ENCODE measurements around the gene MACROD2. TPM values are rescaled to one million over a fixed set of nuclear protein-coding genes. Genes with fewer than 3 reads are reported as not detected.

Gene MACROD2
- total and polyA plus RNA-seq, 2 of the 4 experiments (the other 2 are of a cell fraction): not detected

DNA sequence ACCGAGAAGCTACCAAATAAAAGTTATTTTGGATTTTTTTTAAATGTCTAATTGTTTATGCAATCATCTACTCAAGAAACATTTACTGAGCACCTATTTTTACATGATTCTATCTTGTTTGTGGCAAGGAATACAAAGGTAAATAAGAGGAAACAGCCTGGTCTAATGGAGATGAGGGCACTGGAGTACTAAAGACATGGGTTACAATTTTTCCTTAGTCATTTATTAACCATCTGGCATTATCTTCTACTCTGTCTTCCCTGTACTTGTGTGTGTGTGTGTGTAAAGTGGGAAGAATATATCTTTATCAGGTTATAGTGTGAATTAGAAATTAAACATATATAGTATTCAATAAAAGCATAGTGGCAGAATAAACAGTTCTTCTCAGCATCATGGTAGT, 797.6 kb downstream of the MACROD2 start (continued):
- TF ChIP-seq, protein P1, sequence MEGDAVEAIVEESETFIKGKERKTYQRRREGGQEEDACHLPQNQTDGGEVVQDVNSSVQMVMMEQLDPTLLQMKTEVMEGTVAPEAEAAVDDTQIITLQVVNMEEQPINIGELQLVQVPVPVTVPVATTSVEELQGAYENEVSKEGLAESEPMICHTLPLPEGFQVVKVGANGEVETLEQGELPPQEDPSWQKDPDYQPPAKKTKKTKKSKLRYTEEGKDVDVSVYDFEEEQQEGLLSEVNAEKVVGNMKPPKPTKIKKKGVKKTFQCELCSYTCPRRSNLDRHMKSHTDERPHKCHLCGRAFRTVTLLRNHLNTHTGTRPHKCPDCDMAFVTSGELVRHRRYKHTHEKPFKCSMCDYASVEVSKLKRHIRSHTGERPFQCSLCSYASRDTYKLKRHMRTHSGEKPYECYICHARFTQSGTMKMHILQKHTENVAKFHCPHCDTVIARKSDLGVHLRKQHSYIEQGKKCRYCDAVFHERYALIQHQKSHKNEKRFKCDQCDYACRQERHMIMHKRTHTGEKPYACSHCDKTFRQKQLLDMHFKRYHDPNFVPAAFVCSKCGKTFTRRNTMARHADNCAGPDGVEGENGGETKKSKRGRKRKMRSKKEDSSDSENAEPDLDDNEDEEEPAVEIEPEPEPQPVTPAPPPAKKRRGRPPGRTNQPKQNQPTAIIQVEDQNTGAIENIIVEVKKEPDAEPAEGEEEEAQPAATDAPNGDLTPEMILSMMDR (conservative IDR thresholded peaks at IDR 0.05; ENCODE audit: low read depth, low read length): no peak
- no peak for TF ChIP-seq CHD1 (IDR thresholded peaks at IDR 0.05; ENCODE audit: low read depth, low read length)

DNA sequence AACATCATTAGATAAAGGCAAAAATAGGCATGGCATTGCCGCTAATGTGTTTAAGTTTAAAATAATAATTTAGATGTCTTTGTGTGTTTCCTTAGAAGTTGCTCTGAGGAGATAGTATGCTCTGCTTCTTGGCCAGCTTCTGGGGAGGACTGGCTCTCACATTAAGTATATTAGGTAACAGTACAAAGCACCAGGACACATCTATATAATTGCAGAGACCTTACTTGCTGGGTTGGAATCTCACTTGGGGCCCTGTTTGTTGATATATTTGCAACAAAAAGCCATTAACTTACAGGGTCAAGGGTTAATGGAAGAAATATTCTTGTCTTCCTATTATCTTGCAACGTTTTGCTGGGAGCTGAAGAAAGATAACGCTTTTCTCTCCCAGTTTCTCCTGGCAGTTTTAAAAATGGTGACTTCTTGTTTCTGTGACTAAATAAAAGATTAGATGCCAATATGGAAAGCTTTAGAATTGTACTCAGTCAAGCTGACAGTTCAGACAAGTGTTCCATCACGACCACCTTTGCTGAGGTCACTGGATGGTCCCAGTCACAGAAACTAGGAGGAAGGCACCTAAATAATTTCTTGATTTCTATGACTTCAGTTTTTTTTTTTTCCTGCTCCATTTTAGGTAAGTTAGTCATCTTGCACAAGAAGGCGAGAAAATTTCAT, 804.4 kb downstream of the MACROD2 start:
- no peak for ATAC-seq (ENCODE audit: low read depth)
- Histone ChIP-seq H2BK120ac (ENCODE audit: low read depth, low read length) (no peak overlapping the region), H3K9me1 (ENCODE audit: insufficient read depth, low read length) (no peaks in the 10 kb centered on the region), H3K27ac (ENCODE audit: insufficient read depth, low read length) (no peak overlapping the region), H3K36me3 (ENCODE audit: control insufficient read depth, insufficient read depth, low read length) (no peaks in the 10 kb centered on the region), H2AK5ac (ENCODE audit: low read depth, low read length) (no peak overlapping the region), H4K20me1 (ENCODE audit: insufficient read depth, low read length) (no peaks in the 10 kb centered on the region), H3K4me3 (ENCODE audit: insufficient read depth, low read depth, low read length) (no peak overlapping the region), H3K4ac (ENCODE audit: low read depth, low read length) (no peak overlapping the region), H3K9me3 (ENCODE audit: control insufficient read depth, insufficient read depth, low read length) (peaks cover 2% of the 10 kb centered on the region; the same call in 1 of the 2 replicates), H2BK5ac (ENCODE audit: low read depth, low read length, poor library complexity, severe bottlenecking) (no peak overlapping the region), H2BK20ac (ENCODE audit: low read depth, low read length) (no peak overlapping the region), H3K56ac (ENCODE audit: extremely low read depth, insufficient read depth, low read length) (no peak overlapping the region), H3K14ac (replicated peaks; ENCODE audit: low read depth, low read length) (no peak overlapping the region), H3K23ac (ENCODE audit: low read depth, low read length) (no peak overlapping the region), H4K91ac (ENCODE audit: insufficient read depth, low read depth, low read length) (no peak overlapping the region), H3K79me1 (ENCODE audit: low read depth in 1 of 2, low read length in 2 of 2) (no peaks in the 10 kb centered on the region), H3K4me1 (ENCODE audit: control insufficient read depth, insufficient read depth, low read length) (no peaks in the 10 kb centered on the region), H2BK15ac (ENCODE audit: low read depth, low read length) (no peak overlapping the region), H3K9ac (ENCODE audit: low read depth, low read length) (no peak overlapping the region), H3K4me2 (ENCODE audit: low read depth, low read length) (no peak overlapping the region), H3K18ac (ENCODE audit: low read depth, low read length) (no peak overlapping the region), H2AFZ (replicated peaks; ENCODE audit: low read length, poor library complexity) (no peak overlapping the region), H3K27me3 (ENCODE audit: control insufficient read depth, insufficient read depth, low read length) (no peaks in the 10 kb centered on the region), H2AK9ac (replicated peaks; ENCODE audit: low read depth, low read length, poor library complexity) (no peak overlapping the region), H4K5ac (ENCODE audit: low read depth, low read length) (no peak overlapping the region), H4K8ac (ENCODE audit: low read depth in 2 of 2, low read length in 2 of 2) (no peak overlapping the region)
- in situ Hi-C loops (cut with MboI; ENCODE audit: low sequenced_read_pairs) (no loop called here), dilution Hi-C loops (cut with HindIII; ENCODE audit: low sequenced_read_pairs, unreplicated experiment) (no loop called here), intact Hi-C loops (cut with micrococcal nuclease) (no loop called here)
- WGBS, 2 experiments (ENCODE audit: extremely low coverage in 2 of 2, insufficient read length in 1 of 2): 40% methylated on average over 1 of the region's 5 CpGs; no CpG with 5 or more reads in 1 of the 2 experiments
- BruUV-seq (replicated peaks): no TSS peak
- ChIA-PET POLR2A (ENCODE audit: unreplicated experiment) (no interaction called here), CTCF (interaction anchor here (0.6 kb wide), 1 partner anchor 194 kb away, joined by 5 read pairs; no protein-coding TSS in a partner anchor)
- DNase-seq: no peak
- TF ChIP-seq, protein P2, sequence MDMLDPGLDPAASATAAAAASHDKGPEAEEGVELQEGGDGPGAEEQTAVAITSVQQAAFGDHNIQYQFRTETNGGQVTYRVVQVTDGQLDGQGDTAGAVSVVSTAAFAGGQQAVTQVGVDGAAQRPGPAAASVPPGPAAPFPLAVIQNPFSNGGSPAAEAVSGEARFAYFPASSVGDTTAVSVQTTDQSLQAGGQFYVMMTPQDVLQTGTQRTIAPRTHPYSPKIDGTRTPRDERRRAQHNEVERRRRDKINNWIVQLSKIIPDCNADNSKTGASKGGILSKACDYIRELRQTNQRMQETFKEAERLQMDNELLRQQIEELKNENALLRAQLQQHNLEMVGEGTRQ (IDR thresholded peaks at IDR 0.05; ENCODE audit: low read depth, low read length): no peak
- TF ChIP-seq, protein P1 (conservative IDR thresholded peaks at IDR 0.05; ENCODE audit: low read depth, low read length): no peak
- TF ChIP-seq CEBPB (IDR thresholded peaks at IDR 0.05; ENCODE audit: low read depth, low read length): no peak
- no peak for TF ChIP-seq FOS (IDR thresholded peaks at IDR 0.05; ENCODE audit: low read depth, low read length)
- TF ChIP-seq, protein P3, sequence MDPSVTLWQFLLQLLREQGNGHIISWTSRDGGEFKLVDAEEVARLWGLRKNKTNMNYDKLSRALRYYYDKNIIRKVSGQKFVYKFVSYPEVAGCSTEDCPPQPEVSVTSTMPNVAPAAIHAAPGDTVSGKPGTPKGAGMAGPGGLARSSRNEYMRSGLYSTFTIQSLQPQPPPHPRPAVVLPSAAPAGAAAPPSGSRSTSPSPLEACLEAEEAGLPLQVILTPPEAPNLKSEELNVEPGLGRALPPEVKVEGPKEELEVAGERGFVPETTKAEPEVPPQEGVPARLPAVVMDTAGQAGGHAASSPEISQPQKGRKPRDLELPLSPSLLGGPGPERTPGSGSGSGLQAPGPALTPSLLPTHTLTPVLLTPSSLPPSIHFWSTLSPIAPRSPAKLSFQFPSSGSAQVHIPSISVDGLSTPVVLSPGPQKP (IDR thresholded peaks at IDR 0.05; ENCODE audit: borderline replicate concordance, low read depth, low read length): no peak
- TF ChIP-seq BHLHE40 (IDR thresholded peaks at IDR 0.05; ENCODE audit: low read depth, low read length): no peak
- no peak for TF ChIP-seq RAD21 (IDR thresholded peaks at IDR 0.05; ENCODE audit: low read length)
- TF ChIP-seq RFX5 (IDR thresholded peaks at IDR 0.05; ENCODE audit: low read depth, low read length): no peak
- TF ChIP-seq MAFK (IDR thresholded peaks at IDR 0.05; ENCODE audit: low read depth, low read length): no peak

Data from IMR-90 (cell line).